DND-41 (cell line): ENCODE data around the gene CCDC14.
"Not testable (repeated sequence)": the region's sequence is repeated elsewhere in the genome, so short reads cannot be mapped to it uniquely, and the experiment has no call there.

Source experiments
- ATAC-seq: fragments of 200-7000 bp; cut with Tn5 transposase; 3 replicates; pipeline ENCODE4 v1.9.1; 2021; ENCODE audit warnings: low read depth; ENCODE audit not compliant: insufficient read depth
- DNase-seq: peaks from one replicate; pipeline ENCODE4 v3.0.0-alpha.2; 2020
- H2AFZ ChIP-seq: 2 replicates; pipeline ENCODE4 v1.6.0; 2012; ENCODE audit warnings: low read depth, low read length
- H3K27ac ChIP-seq: 2 replicates; pipeline ENCODE4 v1.5.1; 2012; ENCODE audit warnings: low read length, inconsistent platforms
- H3K27me3 ChIP-seq: fragments of 200-600 bp; sonication (generic); 2 replicates; pipeline ENCODE4 v1.6.0; 2012; ENCODE audit warnings: low read length, mild to moderate bottlenecking, inconsistent platforms; ENCODE audit not compliant: insufficient read depth, poor library complexity
- H3K36me3 ChIP-seq: 2 replicates; pipeline ENCODE4 v1.5.1; 2012; ENCODE audit warnings: low read length, inconsistent platforms; ENCODE audit not compliant: insufficient read depth
- H3K4me1 ChIP-seq: 2 replicates; pipeline ENCODE4 v1.5.1; 2012; ENCODE audit warnings: mild to moderate bottlenecking, low read length; ENCODE audit not compliant: insufficient read depth
- H3K4me2 ChIP-seq: 2 replicates; pipeline ENCODE4 v1.6.0; 2012; ENCODE audit warnings: mild to moderate bottlenecking, moderate library complexity, low read length, inconsistent platforms; ENCODE audit not compliant: insufficient read depth
- H3K4me3 ChIP-seq, 2 experiments: fragments of 200-600 bp in 1 of 2; shearing (Covaris generic) in 1 of 2; 2 replicates each; pipeline ENCODE4 v1.5.1; 2012 to 2016; ENCODE audit warnings: inconsistent platforms in 2 of 2, low read length in 2 of 2, mild to moderate bottlenecking in 2 of 2, low read depth in 1 of 2, moderate library complexity in 1 of 2
- H3K79me2 ChIP-seq: 2 replicates; pipeline ENCODE4 v1.6.0; 2012; ENCODE audit warnings: low read length, inconsistent platforms; ENCODE audit not compliant: insufficient read depth
- H3K9ac ChIP-seq: 2 replicates; pipeline ENCODE4 v1.6.0; 2012; ENCODE audit warnings: low read depth, mild to moderate bottlenecking, inconsistent platforms, low read length, moderate library complexity
- H3K9me3 ChIP-seq: 2 replicates; pipeline ENCODE4 v1.5.1; 2012; ENCODE audit warnings: low read length, moderate library complexity, mild to moderate bottlenecking, inconsistent platforms; ENCODE audit not compliant: insufficient read depth, severe bottlenecking
- H4K20me1 ChIP-seq: 2 replicates; pipeline ENCODE4 v1.6.0; 2012; ENCODE audit warnings: low read length; ENCODE audit not compliant: insufficient read depth
- CTCF ChIP-seq: IDR thresholded peaks from 2 replicates; pipeline ENCODE4 v1.5.1; 2012; ENCODE audit warnings: borderline replicate concordance, low read length, moderate library complexity, mild to moderate bottlenecking; ENCODE audit not compliant: poor library complexity, severe bottlenecking; ENCODE audit errors: extremely low read depth
- EZH2 ChIP-seq: IDR thresholded peaks from 3 replicates; pipeline ENCODE4 v1.6.1; 2012; ENCODE audit warnings: borderline replicate concordance, low read depth, mild to moderate bottlenecking, moderate library complexity, low read length, inconsistent platforms; ENCODE audit not compliant: severe bottlenecking

The CCDC14 gene

GRCh38 chr3:123984957-123985356 is 23.9 kb upstream of the CCDC14 start:
- Histone ChIP-seq H2AFZ (no peak overlapping the region), H3K9me3 (no peaks in the 10 kb centered on the region), H3K79me2 (no peaks in the 10 kb centered on the region), H3K4me2 (no peak overlapping the region), H3K27ac (no peak overlapping the region), H3K4me3 (no peak overlapping the region), H3K9ac (no peak overlapping the region), H4K20me1 (no peaks in the 10 kb centered on the region), H3K36me3 (no peaks in the 10 kb centered on the region), H3K4me1 (0 out of 2 replicates have a peak, but pooled peaks cover under 1% of the 10 kb centered on the region), H3K27me3 (peaks cover 18% of the 10 kb centered on the region)
- ATAC-seq (no peak), DNase-seq (no peak)
- TF ChIP-seq EZH2 (no peak), CTCF (no peak)

DNA sequence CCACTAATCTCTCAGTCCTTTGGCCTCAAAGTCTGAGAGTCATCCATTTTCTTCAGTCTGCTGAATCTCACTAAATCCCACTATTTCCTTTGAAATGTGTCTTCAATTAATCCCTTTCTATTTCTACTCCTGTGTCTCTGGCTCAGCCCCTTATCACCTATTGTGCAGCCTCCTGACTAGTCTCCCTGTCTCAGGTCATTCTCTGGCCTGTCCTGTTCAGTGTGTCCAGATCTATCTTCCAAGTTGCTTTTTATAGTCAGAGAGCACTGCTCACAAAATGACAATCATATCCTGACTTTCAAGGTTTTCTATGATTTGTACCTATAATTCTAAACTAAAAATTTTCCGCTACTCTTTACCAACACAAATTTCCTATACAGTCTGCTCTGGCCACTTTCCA is 23.3 kb upstream of the CCDC14 start:
- Histone ChIP-seq H3K79me2 (no peaks in the 10 kb centered on the region), H3K9me3 (no peaks in the 10 kb centered on the region), H3K4me2 (no peak overlapping the region), H3K4me1 (0 out of 2 replicates have a peak, but pooled peaks cover 2% of the 10 kb centered on the region), H3K9ac (no peak overlapping the region), H4K20me1 (no peaks in the 10 kb centered on the region), H3K4me3 (no peak overlapping the region), H3K36me3 (no peaks in the 10 kb centered on the region), H3K27ac (no peak overlapping the region), H2AFZ (no peak overlapping the region), H3K27me3 (peaks cover 18% of the 10 kb centered on the region)
- no peak for DNase-seq
- TF ChIP-seq EZH2 (no peak), CTCF (no peak)
- no peak for ATAC-seq

DNA sequence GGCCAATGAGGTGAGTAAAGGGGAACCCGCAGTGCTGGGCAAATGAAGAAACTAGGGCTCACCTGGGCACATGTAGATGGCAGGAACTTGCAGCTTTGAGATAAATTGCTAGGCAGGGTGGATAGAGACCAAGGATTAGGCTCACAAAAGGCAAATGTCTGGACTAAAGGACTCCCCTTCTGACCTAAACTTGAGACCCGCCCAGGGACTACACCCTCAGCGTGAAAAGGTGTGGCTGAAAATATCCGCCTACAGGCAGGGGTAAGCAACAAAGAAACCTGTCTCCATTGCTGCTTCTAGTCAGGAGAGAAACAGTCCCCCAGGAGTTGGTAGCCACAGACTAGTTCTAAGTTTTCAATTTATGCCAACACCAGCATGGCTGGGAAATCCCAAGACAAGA is 20.3 kb upstream of the CCDC14 start:
- not testable (repeated sequence) for H3K4me3 ChIP-seq, H3K79me2 ChIP-seq, H3K4me2 ChIP-seq, H3K4me1 ChIP-seq, H3K36me3 ChIP-seq, ATAC-seq, H3K9ac ChIP-seq, DNase-seq, H3K9me3 ChIP-seq, H4K20me1 ChIP-seq, H2AFZ ChIP-seq, H3K27ac ChIP-seq
- H3K27me3 ChIP-seq: peaks cover 12% of the 10 kb centered on the region

DNA sequence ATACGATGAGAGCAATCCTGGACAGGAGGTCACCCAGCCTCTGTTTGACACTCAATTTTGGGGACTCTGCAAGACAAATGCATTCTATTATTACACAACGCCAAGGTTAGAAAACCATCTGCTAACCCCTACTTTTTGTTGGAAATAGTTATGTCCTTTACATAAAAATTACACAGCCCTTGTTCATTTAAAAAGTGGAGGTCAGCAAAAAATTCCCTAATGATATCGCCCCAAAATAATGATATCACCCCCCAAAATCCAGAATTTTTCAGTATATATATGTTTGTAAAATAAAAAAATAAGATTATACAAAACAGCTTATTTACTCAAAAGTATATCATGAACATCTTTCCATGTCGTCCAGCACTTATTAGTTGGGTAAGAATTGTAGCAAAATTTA is 19.5 kb upstream of the CCDC14 start:
- Histone ChIP-seq H3K36me3 (no peaks in the 10 kb centered on the region), H3K9me3 (no peaks in the 10 kb centered on the region), H3K27ac (no peak overlapping the region), H4K20me1 (no peaks in the 10 kb centered on the region), H3K4me1 (0 out of 2 replicates have a peak, but pooled peaks cover 2% of the 10 kb centered on the region), H3K4me3 (no peak overlapping the region), H2AFZ (no peak overlapping the region), H3K9ac (no peak overlapping the region), H3K4me2 (no peak overlapping the region), H3K79me2 (no peaks in the 10 kb centered on the region), H3K27me3 (peaks cover 16% of the 10 kb centered on the region)
- DNase-seq: no peak
- TF ChIP-seq EZH2 (no peak), CTCF (no peak)
- ATAC-seq: no peak
